GM19372 (cell line): ENCODE measurements around the gene PSMG1.
"Not testable (repeated sequence)": the region's sequence is repeated elsewhere in the genome, so short reads cannot be mapped to it uniquely, and the experiment has no call there.

Source experiments
- ATAC-seq: cut with Tn5 transposase; IDR thresholded peaks from one replicate; pipeline ENCODE4 v1.9.1; 2021; ENCODE audit warnings: mild to moderate bottlenecking, low read depth, moderate library complexity; ENCODE audit not compliant: unreplicated experiment

Gene PSMG1

GRCh38 chr21:39183272-39184049 is at the start of gene PSMG1:
Gene PSMG1, minus strand, starts transcription at chr21:39183451. Its CDS starts 66 bp downstream, at chr21:39183385.
- ATAC-seq, result peak; percentile 84

- no peak for ATAC-seq
Measured at GRCh38 chr21:39232861-39233291, 49.6 kb upstream of the PSMG1 start.

- no peak for ATAC-seq
Measured at GRCh38 chr21:39224930-39225329, 41.7 kb upstream of the PSMG1 start.

- no peak for ATAC-seq
Measured at GRCh38 chr21:39221997-39222486, 38.8 kb upstream of the PSMG1 start.

GRCh38 chr21:39221282-39221996 is 38.2 kb upstream of the PSMG1 start:
- ATAC-seq, result no peak

GRCh38 chr21:39220875-39221274 is 37.6 kb upstream of the PSMG1 start:
- ATAC-seq, result not testable (repeated sequence)

- no peak for ATAC-seq
Measured at GRCh38 chr21:39220150-39220549, 36.9 kb upstream of the PSMG1 start.

- no peak for ATAC-seq
Measured at GRCh38 chr21:39218082-39218409, 34.8 kb upstream of the PSMG1 start.

- ATAC-seq, result no peak
Measured at GRCh38 chr21:39217356-39218081, 34.3 kb upstream of the PSMG1 start.

- no peak for ATAC-seq
Measured at GRCh38 chr21:39216290-39216689, 33.0 kb upstream of the PSMG1 start.

- no peak for ATAC-seq
Measured at GRCh38 chr21:39215078-39215477, 31.8 kb upstream of the PSMG1 start.

GRCh38 chr21:39209334-39209688 is 26.1 kb upstream of the PSMG1 start:
- no peak for ATAC-seq

- no peak for ATAC-seq
Measured at GRCh38 chr21:39208624-39209333, 25.5 kb upstream of the PSMG1 start.

- no peak for ATAC-seq
Measured at GRCh38 chr21:39204134-39204533, 20.9 kb upstream of the PSMG1 start.

- no peak for ATAC-seq
Measured at GRCh38 chr21:39198800-39199199, 15.5 kb upstream of the PSMG1 start.

GRCh38 chr21:39197448-39198233 is 14.4 kb upstream of the PSMG1 start:
- no peak for ATAC-seq

- no peak for ATAC-seq
Measured at GRCh38 chr21:39196838-39197237, 13.6 kb upstream of the PSMG1 start.

- ATAC-seq, result no peak
Measured at GRCh38 chr21:39196310-39196709, 13.1 kb upstream of the PSMG1 start.

- ATAC-seq, result no peak
Measured at GRCh38 chr21:39193380-39193779, 10.1 kb upstream of the PSMG1 start.
